CD4-positive, alpha-beta T cell treated with Interferon alpha-2 for 1 hour (primary cell): Measurements from ENCODE around the gene FSTL5.
"Not testable (repeated sequence)": the region's sequence is repeated elsewhere in the genome, so short reads cannot be mapped to it uniquely, and the experiment has no call there.

Experiments used
- DNase-seq, 2 donors: peaks; one replicate each; pipeline ENCODE4 v3.0.0-alpha.2; 2020 to 2022

The FSTL5 gene

DNA sequence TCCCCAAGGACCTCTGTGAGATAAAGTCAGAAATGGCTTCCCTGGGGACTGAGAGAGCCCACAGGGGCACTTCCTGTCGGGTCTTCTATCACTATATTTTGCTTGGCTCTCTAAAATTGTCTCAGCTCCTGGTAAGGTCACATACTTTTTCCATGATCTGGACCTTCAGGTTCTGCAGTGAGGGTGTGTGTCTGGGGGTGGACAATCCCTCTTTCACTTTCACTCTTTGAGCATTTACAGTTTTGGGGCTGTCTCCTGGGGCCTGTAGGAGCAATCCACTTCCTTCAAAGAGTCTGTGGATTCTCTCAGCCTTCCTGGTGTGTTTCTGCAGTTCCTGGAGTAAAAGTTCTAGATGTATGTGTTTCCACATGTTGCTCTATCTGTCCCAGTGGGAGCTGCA lies 335.7 kb downstream of the FSTL5 start:
- no peak for DNase-seq

DNA sequence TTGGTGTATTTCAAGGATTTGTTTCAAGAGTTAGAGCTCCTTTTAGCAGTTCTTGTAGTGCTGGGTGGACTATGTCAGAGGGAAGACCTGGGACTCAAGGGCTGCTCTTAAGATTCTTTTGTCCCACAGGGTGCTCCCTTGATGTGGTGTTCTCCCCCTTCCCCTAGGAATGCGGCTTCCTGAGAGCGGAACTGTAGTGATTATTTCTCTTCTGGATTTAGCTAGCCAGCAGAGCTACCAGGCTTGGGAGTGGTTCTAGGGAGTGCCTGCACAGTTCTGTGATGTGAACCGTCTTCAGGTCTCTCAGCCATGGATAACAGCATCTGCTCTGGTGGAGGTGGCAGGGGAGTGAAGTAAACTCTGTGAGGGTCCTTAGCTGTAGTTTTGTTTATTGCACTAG lies 336.8 kb downstream of the FSTL5 start:
- no peak for DNase-seq

DNA sequence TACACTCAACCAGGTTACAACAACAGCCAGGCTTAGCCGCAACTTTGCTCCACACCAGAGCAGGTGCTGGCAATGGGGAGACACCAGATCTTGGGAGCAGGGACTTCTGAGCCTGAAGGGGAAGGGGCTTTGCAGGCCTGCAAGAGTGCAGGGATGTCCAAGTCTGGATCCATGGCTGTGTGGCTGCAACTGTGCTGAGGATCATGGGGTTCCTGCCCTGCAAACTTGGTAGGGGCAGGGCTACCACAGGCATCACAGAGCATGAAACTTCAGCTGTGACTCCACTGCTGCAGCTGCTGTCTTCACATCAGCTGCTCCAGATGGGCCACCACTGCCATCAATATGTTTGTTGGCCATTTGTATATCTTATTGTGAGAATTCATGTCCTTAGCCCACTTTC lies 340.4 kb downstream of the FSTL5 start:
- no peak for DNase-seq

GRCh38 chr4:161822174-161822573 lies 341.6 kb downstream of the FSTL5 start:
- no peak for DNase-seq

- DNase-seq = no peak
Observed at GRCh38 chr4:161817914-161818313, 345.9 kb downstream of the FSTL5 start.

DNA sequence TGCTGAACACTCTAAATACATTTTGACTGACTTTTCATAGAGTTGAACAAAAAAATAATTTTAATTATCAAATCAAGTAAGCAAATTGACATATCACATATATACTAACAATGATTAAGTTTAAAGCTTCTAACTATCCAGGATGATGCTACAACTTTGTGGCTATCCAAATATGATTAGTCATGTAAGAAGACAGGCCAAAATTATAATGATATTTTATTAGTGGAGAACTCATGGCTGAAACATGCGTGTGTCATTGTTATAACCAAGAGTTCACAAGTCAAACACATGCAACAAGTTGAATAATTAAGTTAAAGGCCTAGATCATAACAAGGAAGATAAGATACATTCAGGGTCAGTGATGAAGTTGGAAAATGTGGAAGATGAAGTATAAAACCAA lies 346.8 kb downstream of the FSTL5 start:
- no peak for DNase-seq

- DNase-seq = no peak
Observed at GRCh38 chr4:161815841-161816240, 348.0 kb downstream of the FSTL5 start.

DNA sequence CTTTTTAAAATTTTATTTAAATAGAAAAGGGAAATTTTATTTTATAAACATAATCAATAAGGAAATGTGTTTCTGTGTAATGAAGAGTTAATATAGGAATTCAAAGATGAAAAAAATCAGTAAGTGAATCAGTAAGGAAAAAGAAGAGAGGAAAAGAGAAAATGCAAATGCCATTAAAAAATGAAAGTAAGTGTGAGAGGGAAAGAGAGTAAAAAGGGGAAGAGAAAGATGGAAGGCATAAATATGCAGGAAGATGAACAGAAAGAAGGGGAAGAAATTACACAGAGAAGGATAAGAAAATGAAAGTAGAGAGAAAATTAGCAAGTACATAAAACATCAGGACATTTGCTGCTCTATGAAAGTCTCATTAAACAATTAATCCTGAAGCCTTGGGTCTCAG lies 349.9 kb downstream of the FSTL5 start:
- DNase-seq = no peak

- no peak for DNase-seq
Observed at GRCh38 chr4:161813389-161813788, 350.4 kb downstream of the FSTL5 start.

DNA sequence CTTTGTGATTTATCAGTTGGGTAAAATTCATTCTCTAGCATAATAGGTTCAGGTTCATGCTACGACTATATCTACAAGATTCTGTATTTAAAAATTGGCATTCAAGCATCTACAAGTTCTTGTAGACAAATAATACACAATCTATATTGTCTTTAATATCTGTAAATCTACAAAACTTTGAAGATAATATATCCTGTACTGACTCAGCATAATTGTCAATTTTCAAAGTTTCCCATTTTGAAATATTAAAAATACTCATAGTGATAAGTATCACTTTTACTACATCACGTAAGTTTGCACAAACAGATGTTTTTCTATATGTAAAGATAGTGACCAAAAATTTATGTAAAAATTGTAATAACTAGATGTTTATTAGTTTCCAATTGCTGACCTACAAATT lies 360.6 kb downstream of the FSTL5 start:
- DNase-seq = no peak

GRCh38 chr4:161799710-161800109 lies 364.1 kb downstream of the FSTL5 start:
- no peak for DNase-seq

GRCh38 chr4:161792991-161793390 lies 370.8 kb downstream of the FSTL5 start:
- DNase-seq = no peak

DNA sequence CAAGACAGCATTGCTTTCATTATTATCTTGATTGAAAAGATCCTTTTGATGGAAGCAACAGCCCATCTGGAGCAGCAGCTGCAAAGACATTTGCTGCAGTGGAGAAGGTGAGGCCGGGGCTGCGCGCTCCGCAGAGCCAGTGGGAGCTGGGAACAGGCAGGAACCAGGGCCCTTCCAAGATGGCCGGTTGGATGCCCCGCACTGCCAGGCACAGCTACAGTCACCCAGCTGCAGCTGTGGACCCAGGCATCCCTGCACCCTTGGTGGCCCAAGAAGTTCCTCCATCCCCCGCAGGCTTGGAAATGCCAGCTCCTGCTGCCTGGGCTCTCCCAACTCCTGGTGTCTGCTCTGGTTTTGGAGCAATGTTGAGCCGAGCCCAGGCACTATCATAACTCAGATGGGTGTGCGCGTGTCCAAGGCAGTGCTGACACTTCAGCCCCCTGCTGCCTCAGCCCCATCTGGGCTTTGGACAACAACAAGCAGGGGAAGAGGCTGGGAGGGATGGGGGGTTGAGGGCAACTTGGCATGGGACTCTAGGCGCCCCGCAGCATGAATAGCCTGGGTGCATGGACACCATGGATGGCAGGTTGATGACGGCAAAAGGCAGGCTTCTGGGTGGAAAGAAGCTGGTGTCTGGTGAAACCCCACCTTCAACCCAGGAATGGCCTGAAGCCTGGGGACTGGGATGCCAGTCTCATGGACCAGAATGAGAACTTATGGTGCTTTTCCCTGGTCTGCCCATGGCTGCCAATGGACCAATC lies 371.8 kb downstream of the FSTL5 start:
- no peak for DNase-seq

DNA sequence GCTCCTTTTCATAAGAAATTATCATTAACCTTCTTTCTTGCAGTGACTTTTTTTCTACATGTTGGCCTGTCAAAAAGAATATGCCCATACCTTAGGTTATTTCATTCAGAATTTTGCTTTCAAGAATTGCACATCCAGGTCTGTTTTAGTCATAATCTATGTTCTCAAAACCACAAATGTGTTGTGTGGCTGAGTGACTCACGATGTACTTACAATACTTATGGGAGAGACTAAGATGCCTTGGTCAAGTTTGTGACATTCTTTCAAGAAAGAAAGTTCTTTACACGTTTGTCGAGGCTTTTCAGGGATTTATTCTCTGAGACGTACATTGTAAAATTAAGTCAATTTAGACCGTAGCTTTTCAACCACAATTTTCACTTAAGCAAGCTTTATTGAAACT lies 396.7 kb downstream of the FSTL5 start:
- DNase-seq = no peak

DNA sequence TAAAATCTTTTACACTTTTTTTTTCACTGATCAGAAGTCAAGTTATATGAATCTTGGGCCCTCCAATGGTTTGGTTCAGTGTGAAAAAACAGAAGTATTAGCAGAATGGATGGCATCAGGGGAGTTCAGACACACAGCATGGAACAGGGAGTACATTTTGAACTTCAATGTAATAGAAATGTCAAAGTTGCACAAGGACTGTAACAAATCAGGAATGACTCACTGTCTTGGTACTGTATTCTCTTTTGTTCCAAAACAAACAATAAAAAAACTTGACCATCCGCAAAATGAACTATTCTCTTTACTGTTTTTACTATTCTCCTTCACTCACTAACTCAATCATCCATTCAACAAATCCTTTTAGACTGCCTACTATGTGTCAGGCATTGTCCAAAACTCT lies 401.0 kb downstream of the FSTL5 start:
- no peak for DNase-seq

DNA sequence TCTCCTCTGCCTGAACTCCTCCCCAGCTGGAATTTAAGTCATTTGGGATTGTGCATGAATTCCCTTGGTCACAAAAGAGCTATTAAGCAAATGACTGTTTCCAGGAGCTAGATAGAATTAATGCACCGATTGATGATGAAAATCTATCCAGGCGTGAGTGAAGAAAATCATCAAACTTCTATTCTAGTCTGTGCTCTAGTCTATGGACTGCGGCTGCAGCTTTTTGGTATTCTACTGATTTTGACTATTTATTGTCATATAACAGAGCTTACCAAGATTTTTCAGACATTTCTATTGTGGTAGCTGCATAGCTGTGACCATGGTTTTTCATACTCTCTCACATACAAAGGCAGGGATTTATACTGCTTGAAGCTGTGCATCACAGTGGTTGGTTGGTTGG lies 403.8 kb downstream of the FSTL5 start:
- DNase-seq = no peak

GRCh38 chr4:161758412-161758811 lies 405.4 kb downstream of the FSTL5 start:
- DNase-seq = not testable (repeated sequence)

DNA sequence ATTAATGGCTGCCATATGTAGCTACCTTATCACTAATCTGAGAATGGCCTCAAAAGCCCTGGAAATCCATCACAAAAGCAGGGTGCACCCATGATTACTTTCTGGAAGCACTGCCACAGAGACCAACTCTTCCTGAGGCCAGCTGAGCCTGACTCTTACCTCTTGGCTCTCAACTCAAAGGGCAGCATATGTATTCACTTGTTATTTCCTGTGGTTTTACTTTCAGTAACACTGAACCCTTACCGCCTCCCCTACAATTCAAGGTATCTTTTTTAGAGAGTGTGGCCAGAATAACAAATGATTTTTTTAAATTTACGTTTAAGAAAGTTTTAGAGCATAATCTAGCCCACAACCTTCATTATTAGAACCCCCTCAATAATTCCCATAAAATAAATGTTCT lies 434.9 kb downstream of the FSTL5 start:
- no peak for DNase-seq

GRCh38 chr4:161721947-161722346 lies 441.9 kb downstream of the FSTL5 start:
- DNase-seq = no peak

DNA sequence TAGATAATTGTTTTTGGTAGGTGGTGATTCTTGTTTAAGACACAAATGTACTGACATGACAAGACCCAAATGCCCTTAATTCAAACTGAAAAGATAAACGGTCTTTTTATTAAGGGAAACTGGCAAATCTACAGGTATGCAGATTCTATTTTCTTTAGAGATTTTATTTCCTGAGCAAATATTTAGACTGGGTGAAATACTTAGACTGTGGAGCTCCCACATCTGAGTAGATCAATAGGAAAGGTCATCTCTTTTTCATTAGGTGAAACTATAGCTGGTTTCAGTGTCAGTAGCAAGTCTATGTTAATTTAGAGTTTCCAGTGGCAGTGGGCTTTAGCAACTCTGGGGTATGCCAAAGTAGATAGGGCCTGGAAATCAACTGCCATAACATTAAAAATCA lies 446.7 kb downstream of the FSTL5 start:
- DNase-seq = no peak

DNA sequence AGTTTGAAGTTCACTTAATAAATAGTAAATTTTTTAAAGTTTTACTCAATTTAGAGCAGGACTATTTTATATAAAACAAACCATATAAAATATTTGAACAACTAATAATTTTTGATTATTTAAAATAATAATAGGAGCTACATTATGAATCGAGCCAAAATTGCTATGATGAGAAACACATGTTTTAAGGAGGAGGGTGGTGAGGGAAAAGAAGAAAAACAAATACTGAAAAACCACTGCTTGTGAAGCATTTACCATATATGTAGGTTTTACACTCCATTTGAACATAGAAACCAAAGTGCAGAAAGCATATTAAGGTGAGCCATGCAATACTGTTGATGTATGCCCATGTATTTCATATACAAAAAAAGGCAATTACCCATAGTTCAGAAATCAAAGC lies 448.9 kb downstream of the FSTL5 start:
- no peak for DNase-seq

- DNase-seq = no peak
Observed at GRCh38 chr4:161714022-161714751, 449.6 kb downstream of the FSTL5 start.

- DNase-seq = no peak
Observed at GRCh38 chr4:161704653-161705052, 459.1 kb downstream of the FSTL5 start.

- no peak for DNase-seq
Observed at GRCh38 chr4:161704040-161704439, 459.8 kb downstream of the FSTL5 start.

DNA sequence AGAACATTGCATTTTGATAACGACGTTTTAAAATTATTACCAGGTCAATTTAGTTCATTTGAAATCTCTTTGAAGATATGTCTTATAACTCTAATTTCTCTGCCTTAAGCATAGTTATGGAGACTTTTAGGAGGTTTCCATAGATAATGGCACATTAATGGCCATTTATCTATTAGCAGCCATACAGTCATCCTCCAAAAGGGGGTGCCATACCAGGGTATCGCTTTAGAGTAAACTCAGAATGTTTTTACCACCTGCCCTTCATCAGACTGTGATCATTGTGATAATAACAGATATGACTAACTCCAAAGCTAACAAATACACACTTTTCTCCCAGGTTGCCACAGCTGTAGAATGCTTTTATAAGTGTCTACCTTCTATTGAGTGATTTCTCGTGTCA lies 461.5 kb downstream of the FSTL5 start:
- no peak for DNase-seq
